AG08396 (cell line): ENCODE data around the gene RABIF.

Source experiments
- DNase-seq: peaks from one replicate; pipeline ENCODE4 v3.0.0; 2012; ENCODE audit warnings: low spot score, mixed read lengths

RABIF gene

DNA sequence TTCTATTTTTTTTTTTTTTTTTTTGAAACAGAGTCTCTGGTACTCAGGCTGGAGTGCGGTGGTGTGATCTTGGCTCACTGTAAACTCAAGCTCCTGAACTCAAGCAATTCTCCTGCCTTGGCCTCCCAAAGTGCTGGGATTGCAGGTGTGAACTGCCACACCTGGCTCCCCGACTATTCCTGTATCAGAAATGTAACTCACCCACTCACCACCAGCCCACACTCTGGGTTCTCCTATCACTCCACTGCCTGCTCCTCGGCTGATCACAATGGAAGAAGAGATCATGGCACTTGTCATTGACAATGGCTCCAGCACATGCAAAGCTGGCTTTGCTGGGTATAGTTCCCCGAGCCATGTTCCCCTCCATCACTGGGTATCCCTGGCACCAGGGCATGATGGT, 15.9 kb downstream of the RABIF start:
- no peak for DNase-seq

- DNase-seq, result no peak
Observed at GRCh38 chr1:202871367-202871766, 17.6 kb downstream of the RABIF start.

- DNase-seq, result no peak
Observed at GRCh38 chr1:202862679-202863560, 26.0 kb downstream of the RABIF start.

GRCh38 chr1:202861420-202862132, 27.4 kb downstream of the RABIF start:
- DNase-seq, result peak; percentile 97

GRCh38 chr1:202860744-202861419, 28.1 kb downstream of the RABIF start:
- DNase-seq, result peak; percentile 62

GRCh38 chr1:202858789-202859414, 30.0 kb downstream of the RABIF start:
- DNase-seq, result no peak

DNA sequence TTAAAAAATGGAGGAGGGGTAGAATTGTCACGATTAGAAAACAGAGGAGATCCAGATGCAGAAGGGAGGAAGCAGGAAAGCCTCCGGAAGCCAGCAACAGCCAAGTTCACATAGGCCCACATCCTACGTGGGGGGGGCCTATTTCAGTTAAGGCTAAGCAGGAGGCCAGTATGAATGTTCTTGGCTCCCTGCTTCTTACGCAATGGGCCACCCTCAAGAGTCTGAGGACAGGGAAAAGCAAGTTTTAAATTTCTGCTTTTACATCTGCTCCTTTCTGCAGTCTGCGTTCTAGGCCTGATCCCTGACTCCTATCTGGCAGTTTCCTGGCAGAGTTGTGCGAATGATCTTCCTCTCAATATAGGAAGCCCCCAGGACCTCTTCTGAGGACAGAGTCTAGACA, 30.6 kb downstream of the RABIF start:
- DNase-seq, result no peak

DNA sequence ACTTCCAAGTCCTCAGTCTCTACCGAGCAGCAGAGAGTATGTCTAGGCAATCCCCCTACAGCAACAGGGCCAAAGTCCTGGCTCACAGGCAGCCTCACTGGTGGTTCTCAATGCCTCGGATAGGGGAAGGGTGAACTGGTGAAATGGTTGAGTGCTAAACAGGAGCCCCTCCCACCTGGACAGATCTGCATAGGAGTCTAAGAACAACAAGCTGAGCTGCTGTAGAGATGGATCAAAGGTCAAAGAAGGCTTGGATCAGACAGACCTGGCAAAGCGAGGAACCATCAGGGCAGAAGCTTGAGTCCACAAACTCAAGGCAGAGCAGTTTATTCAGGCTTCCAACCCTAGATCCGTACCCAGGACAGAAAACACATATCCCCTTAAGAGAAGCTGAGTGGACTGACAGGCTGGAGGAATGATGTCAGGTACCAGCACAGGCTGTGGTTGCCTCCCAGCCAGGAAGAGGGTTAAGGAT, 31.8 kb downstream of the RABIF start:
- DNase-seq, result no peak

DNA sequence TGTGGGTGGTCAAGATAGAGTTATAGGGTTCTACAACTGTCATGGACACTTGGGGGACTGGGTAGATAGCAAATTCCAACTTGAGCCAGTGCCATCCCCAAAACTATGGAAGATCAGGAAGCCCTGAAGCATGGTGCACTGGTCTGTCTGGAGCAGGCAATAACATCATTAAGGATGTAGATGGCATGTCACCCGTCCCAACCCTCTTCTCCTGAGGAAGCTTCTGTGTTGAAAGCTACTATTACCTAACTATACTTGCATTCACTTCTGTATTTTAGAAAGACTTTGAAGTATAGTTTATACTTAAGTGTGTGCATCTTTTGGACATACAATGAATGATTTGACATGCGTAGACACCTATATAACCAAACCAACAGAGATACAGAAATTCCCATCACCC, 32.9 kb downstream of the RABIF start:
- DNase-seq, result no peak

DNA sequence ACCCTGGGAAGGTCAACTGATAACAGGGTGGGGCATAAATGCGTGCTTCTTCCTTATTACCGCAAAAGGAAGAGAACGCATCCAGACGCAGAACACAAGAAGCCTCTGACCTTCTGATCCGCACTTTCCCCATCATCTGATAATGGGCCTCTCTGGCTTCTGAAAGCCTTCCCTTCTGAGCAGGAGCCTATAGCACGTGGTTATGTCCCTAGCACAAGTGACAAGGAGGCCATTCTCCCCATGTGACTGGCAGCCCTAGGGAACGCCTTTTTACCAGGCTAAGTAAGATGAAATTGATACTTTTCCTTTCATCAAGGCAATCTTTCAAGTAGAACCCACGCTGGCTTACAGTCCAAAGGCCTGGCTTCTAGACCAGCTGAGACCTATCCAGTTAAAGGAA, 34.2 kb downstream of the RABIF start:
- DNase-seq, result no peak

DNA sequence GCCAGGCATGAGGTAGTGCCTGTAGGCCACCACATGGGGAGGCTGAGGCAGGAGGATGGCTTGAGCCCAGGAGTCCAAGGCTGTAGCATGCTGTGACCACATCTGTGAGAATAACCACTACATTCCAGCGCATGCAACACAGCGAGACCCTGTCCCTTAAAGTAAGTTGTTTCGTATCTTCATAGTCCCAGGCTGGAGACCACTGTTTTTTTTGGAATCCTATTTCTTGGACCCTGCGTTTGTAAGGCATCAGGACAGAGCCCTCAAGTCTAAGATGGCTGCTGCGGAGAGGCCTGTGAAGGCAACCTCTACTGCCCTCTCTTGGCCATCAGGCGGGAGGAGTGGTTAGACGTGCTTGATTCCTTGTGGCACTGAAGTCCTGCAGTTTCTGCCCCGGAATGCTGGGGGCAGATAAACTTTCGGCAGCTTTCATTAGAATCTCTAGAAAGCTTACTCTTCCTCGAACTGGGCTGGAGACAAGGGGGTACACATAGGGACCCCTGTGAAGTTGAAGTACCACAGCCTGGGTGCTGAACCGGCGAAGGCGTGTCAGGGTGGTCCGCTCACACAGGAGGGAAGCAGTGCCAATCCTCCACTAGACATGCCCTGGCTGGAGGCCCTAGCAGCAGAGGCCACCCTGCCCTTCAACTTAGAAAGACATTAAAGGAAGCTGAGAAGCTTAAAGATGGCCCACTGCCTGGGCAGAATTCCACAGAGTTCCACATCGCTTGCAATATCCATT, 36.6 kb downstream of the RABIF start:
- peak; percentile 64 for DNase-seq

DNA sequence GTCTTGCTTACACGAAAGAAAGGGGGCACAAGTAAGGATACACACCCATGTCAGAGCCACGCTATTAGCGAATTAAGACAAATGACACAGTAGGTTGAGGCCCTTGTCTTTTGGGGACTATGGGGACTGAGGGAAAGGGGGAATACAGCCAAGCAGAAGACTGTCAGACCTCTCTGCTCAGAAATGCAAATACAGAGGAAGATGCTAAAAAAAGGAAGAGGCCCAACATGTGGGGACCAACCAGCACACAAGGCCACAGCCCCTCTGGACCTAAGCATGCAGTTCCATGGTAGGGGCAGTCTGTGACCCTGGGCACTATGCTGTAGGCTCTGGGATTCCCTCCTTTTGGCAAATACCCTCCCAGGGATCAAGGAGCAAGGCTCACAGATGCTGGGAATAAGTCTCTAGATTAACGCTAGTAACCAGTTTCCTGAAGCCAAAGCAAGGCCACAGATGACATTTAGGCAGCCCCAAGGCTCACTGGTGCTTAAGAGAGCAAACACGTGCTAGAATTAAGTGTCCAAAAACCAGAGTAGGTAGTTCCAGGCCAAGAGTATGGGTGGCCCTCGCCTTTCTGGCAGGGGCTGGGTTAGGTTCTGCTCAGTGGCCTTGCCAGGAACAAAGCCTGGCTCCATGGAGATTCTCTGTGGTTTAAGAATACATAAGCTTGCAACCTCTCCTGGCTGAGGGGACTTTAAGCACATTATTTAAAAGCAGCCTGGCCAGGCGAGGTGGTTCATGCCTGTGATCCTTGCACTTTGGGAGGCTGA, 38.2 kb downstream of the RABIF start:
- no peak for DNase-seq

- DNase-seq, result no peak
Observed at GRCh38 chr1:202848191-202848542, 40.8 kb downstream of the RABIF start.

DNA sequence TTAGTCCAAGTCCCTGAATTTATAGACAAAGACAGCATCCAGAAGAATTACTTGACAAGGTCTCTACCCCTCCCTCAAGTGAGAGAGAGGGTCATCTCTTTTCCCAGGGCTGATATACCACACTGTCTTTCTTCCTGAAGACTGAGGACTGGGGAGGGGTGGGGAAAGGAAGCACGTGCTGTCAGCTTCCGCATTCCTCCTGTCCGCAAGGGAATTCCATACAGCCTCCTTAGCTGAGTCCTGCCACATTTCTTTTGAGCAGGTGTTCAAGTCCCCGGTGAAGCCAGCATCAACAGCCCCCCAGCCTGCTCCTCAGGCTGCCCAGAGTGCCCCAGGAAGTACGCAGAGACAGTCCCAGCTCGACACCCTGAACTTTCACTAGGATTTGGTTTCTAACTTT, 44.0 kb downstream of the RABIF start:
- peak; percentile 30 for DNase-seq

- DNase-seq, result no peak
Observed at GRCh38 chr1:202844259-202844658, 44.7 kb downstream of the RABIF start.

GRCh38 chr1:202843081-202843480, 45.9 kb downstream of the RABIF start:
- no peak for DNase-seq

DNA sequence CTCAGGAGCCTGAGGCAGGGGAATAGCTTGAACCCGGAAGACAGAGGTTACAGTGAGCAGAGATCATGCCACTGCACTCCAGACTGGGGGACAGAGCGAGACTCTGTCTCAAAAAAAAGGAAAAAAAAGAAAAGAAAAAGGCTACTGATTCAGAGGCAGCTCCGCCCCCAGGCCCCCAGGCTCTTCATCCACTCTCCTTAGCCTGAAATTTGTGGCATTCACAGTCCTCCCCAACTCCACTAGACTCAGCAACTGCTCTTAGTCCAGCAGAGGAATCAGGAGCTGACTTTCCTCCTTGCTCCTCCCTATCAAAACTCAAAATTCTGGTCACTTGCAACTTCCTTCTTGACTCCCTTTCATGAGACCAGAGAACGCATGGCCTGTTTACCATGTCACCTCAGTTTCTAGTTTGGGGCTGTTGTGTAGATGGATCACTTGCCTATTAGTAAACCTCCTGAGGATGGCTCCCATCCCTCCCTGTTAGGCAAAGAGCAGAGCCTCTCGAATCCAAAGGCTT, 51.1 kb downstream of the RABIF start:
- no peak for DNase-seq

- DNase-seq, result no peak
Observed at GRCh38 chr1:202836623-202837403, 52.1 kb downstream of the RABIF start.

- DNase-seq, result no peak
Observed at GRCh38 chr1:202835548-202836072, 53.3 kb downstream of the RABIF start.
